Measurements from ENCODE around the gene SLC12A2. TPM values are rescaled to one million over a fixed set of nuclear protein-coding genes. Genes with fewer than 3 reads are reported as not detected.

The SLC12A2 gene
- 19.3 and 21.0 TPM in 2 replicates for total RNA-seq (2012; rRNA removed)

- Histone ChIP-seq H3K9ac (ENCODE audit: low read depth, low read length) (peak within 1 kb of the TSS; percentile 91), H3K4me3 (ENCODE audit: low read length) (peak within 1 kb of the TSS; percentile 81), H3K36me3 (ENCODE audit: insufficient read depth, low read length) (no peaks in the 10 kb centered on the region), H3K9me3 (replicated peaks; ENCODE audit: low read length) (no peaks in the 10 kb centered on the region), H3K4me2 (ENCODE audit: low read length) (peak within 1 kb of the TSS; percentile 93), H3K27me3 (ENCODE audit: control insufficient read depth, insufficient read depth, low read length) (no peaks in the 10 kb centered on the region), H3K4me1 (ENCODE audit: control insufficient read depth, insufficient read depth, low read length) (peaks cover 23% of the 10 kb centered on the region)
Observed at GRCh38 chr5:128083033-128083810, at the start of gene SLC12A2. Gene SLC12A2 (plus strand): TSS chr5:128083766. CDS start chr5:128083955, 189 bp downstream.

GRCh38 chr5:128035689-128036088 lies 47.9 kb upstream of the SLC12A2 start:
- Histone ChIP-seq H3K9me3 (replicated peaks; ENCODE audit: low read length) (no peaks in the 10 kb centered on the region), H3K4me1 (ENCODE audit: control insufficient read depth, insufficient read depth, low read length) (peaks cover 25% of the 10 kb centered on the region), H3K4me2 (ENCODE audit: low read length) (no peak overlapping the region), H3K27me3 (ENCODE audit: control insufficient read depth, insufficient read depth, low read length) (no peaks in the 10 kb centered on the region), H3K9ac (ENCODE audit: low read depth, low read length) (no peak overlapping the region), H3K4me3 (ENCODE audit: low read length) (no peak overlapping the region), H3K36me3 (ENCODE audit: insufficient read depth, low read length) (no peaks in the 10 kb centered on the region)

GRCh38 chr5:128036950-128037349 lies 46.6 kb upstream of the SLC12A2 start:
- Histone ChIP-seq H3K36me3 (ENCODE audit: insufficient read depth, low read length) (no peaks in the 10 kb centered on the region), H3K4me2 (ENCODE audit: low read length) (no peak overlapping the region), H3K9me3 (replicated peaks; ENCODE audit: low read length) (no peaks in the 10 kb centered on the region), H3K4me1 (ENCODE audit: control insufficient read depth, insufficient read depth, low read length) (peaks cover 25% of the 10 kb centered on the region), H3K9ac (ENCODE audit: low read depth, low read length) (no peak overlapping the region), H3K4me3 (ENCODE audit: low read length) (no peak overlapping the region), H3K27me3 (ENCODE audit: control insufficient read depth, insufficient read depth, low read length) (no peaks in the 10 kb centered on the region)

- Histone ChIP-seq H3K9ac (ENCODE audit: low read depth, low read length) (no peak overlapping the region), H3K27me3 (ENCODE audit: control insufficient read depth, insufficient read depth, low read length) (no peaks in the 10 kb centered on the region), H3K4me3 (ENCODE audit: low read length) (no peak overlapping the region), H3K4me2 (ENCODE audit: low read length) (peak overlapping the region; percentile 20), H3K36me3 (ENCODE audit: insufficient read depth, low read length) (no peaks in the 10 kb centered on the region), H3K4me1 (ENCODE audit: control insufficient read depth, insufficient read depth, low read length) (peaks cover 25% of the 10 kb centered on the region), H3K9me3 (replicated peaks; ENCODE audit: low read length) (no peaks in the 10 kb centered on the region)
Observed at GRCh38 chr5:128038643-128039042, 44.9 kb upstream of the SLC12A2 start.

- no peaks in the 10 kb centered on the region for H3K27me3 ChIP-seq (ENCODE audit: control insufficient read depth, insufficient read depth, low read length)
- H3K9me3 ChIP-seq (replicated peaks; ENCODE audit: low read length), result no peaks in the 10 kb centered on the region
- no peak overlapping the region for H3K4me2 ChIP-seq (ENCODE audit: low read length)
- no peak overlapping the region for H3K9ac ChIP-seq (ENCODE audit: low read depth, low read length)
- peaks cover 19% of the 10 kb centered on the region for H3K4me1 ChIP-seq (ENCODE audit: control insufficient read depth, insufficient read depth, low read length)
- H3K4me3 ChIP-seq (ENCODE audit: low read length), result no peak overlapping the region
- H3K36me3 ChIP-seq (ENCODE audit: insufficient read depth, low read length), result no peaks in the 10 kb centered on the region
Observed at GRCh38 chr5:128040927-128041326, 42.6 kb upstream of the SLC12A2 start.

GRCh38 chr5:128052780-128053179 lies 30.8 kb upstream of the SLC12A2 start:
- no peaks in the 10 kb centered on the region for H3K27me3 ChIP-seq (ENCODE audit: control insufficient read depth, insufficient read depth, low read length)
- peaks cover 10% of the 10 kb centered on the region for H3K4me1 ChIP-seq (ENCODE audit: control insufficient read depth, insufficient read depth, low read length)
- no peak overlapping the region for H3K4me2 ChIP-seq (ENCODE audit: low read length)
- no peak overlapping the region for H3K9ac ChIP-seq (ENCODE audit: low read depth, low read length)
- no peak overlapping the region for H3K4me3 ChIP-seq (ENCODE audit: low read length)
- no peaks in the 10 kb centered on the region for H3K36me3 ChIP-seq (ENCODE audit: insufficient read depth, low read length)
- H3K9me3 ChIP-seq (replicated peaks; ENCODE audit: low read length), result no peaks in the 10 kb centered on the region

GRCh38 chr5:128053291-128053954 lies 30.1 kb upstream of the SLC12A2 start:
- H3K9me3 ChIP-seq (replicated peaks; ENCODE audit: low read length), result no peaks in the 10 kb centered on the region
- H3K4me3 ChIP-seq (ENCODE audit: low read length), result no peak overlapping the region
- no peaks in the 10 kb centered on the region for H3K36me3 ChIP-seq (ENCODE audit: insufficient read depth, low read length)
- H3K4me2 ChIP-seq (ENCODE audit: low read length), result no peak overlapping the region
- no peaks in the 10 kb centered on the region for H3K27me3 ChIP-seq (ENCODE audit: control insufficient read depth, insufficient read depth, low read length)
- no peak overlapping the region for H3K9ac ChIP-seq (ENCODE audit: low read depth, low read length)
- H3K4me1 ChIP-seq (ENCODE audit: control insufficient read depth, insufficient read depth, low read length), result peaks cover 10% of the 10 kb centered on the region

- Histone ChIP-seq H3K36me3 (ENCODE audit: insufficient read depth, low read length) (no peaks in the 10 kb centered on the region), H3K4me2 (ENCODE audit: low read length) (no peak overlapping the region), H3K4me3 (ENCODE audit: low read length) (no peak overlapping the region), H3K9ac (ENCODE audit: low read depth, low read length) (no peak overlapping the region), H3K9me3 (replicated peaks; ENCODE audit: low read length) (no peaks in the 10 kb centered on the region), H3K4me1 (ENCODE audit: control insufficient read depth, insufficient read depth, low read length) (peaks cover 10% of the 10 kb centered on the region), H3K27me3 (ENCODE audit: control insufficient read depth, insufficient read depth, low read length) (no peaks in the 10 kb centered on the region)
Observed at GRCh38 chr5:128060644-128061385, 22.8 kb upstream of the SLC12A2 start.

- Histone ChIP-seq H3K9me3 (replicated peaks; ENCODE audit: low read length) (no peaks in the 10 kb centered on the region), H3K4me3 (ENCODE audit: low read length) (peak overlapping the region; percentile 25), H3K9ac (ENCODE audit: low read depth, low read length) (no peak overlapping the region), H3K4me1 (ENCODE audit: control insufficient read depth, insufficient read depth, low read length) (peaks cover 10% of the 10 kb centered on the region), H3K4me2 (ENCODE audit: low read length) (peak overlapping the region; percentile 61), H3K27me3 (ENCODE audit: control insufficient read depth, insufficient read depth, low read length) (no peaks in the 10 kb centered on the region), H3K36me3 (ENCODE audit: insufficient read depth, low read length) (no peaks in the 10 kb centered on the region)
Observed at GRCh38 chr5:128062172-128062746, 21.3 kb upstream of the SLC12A2 start.

GRCh38 chr5:128074171-128074570 lies 9.4 kb upstream of the SLC12A2 start:
- Histone ChIP-seq H3K4me3 (ENCODE audit: low read length) (no peak overlapping the region), H3K27me3 (ENCODE audit: control insufficient read depth, insufficient read depth, low read length) (no peaks in the 10 kb centered on the region), H3K4me1 (ENCODE audit: control insufficient read depth, insufficient read depth, low read length) (peaks cover 2% of the 10 kb centered on the region), H3K9me3 (replicated peaks; ENCODE audit: low read length) (no peaks in the 10 kb centered on the region), H3K4me2 (ENCODE audit: low read length) (no peak overlapping the region), H3K36me3 (ENCODE audit: insufficient read depth, low read length) (no peaks in the 10 kb centered on the region), H3K9ac (ENCODE audit: low read depth, low read length) (no peak overlapping the region)

GRCh38 chr5:128074953-128075352 lies 8.6 kb upstream of the SLC12A2 start:
- H3K9ac ChIP-seq (ENCODE audit: low read depth, low read length), result no peak overlapping the region
- H3K9me3 ChIP-seq (replicated peaks; ENCODE audit: low read length), result no peaks in the 10 kb centered on the region
- H3K4me2 ChIP-seq (ENCODE audit: low read length), result no peak overlapping the region
- H3K27me3 ChIP-seq (ENCODE audit: control insufficient read depth, insufficient read depth, low read length), result no peaks in the 10 kb centered on the region
- no peaks in the 10 kb centered on the region for H3K36me3 ChIP-seq (ENCODE audit: insufficient read depth, low read length)
- H3K4me3 ChIP-seq (ENCODE audit: low read length), result no peak overlapping the region
- peaks cover 4% of the 10 kb centered on the region for H3K4me1 ChIP-seq (ENCODE audit: control insufficient read depth, insufficient read depth, low read length)
